Choroid plexus epithelial cell (primary cell): ENCODE results near the gene KRT81.

Experiments used
- DNase-seq: peaks from one replicate; pipeline ENCODE4 v3.0.0-alpha.2; 2010; ENCODE audit warnings: low read depth
- H3K4me3 ChIP-seq: 2 replicates; pipeline ENCODE4 v1.5.1; 2011; ENCODE audit warnings: low read depth, mild to moderate bottlenecking, control low read depth, low read length, moderate library complexity
- TF ChIP-seq, protein P1 (sequence below): conservative IDR thresholded peaks from 2 replicates; pipeline ENCODE4 v1.5.1; 2011; ENCODE audit warnings: low read depth, mild to moderate bottlenecking, control low read depth, inconsistent platforms, low read length, moderate library complexity

Gene KRT81

GRCh38 chr12:52291267-52291935 lies at the start of gene KRT81:
Gene KRT81, minus strand, starts transcription at chr12:52291534. Its CDS starts 69 bp downstream, at chr12:52291465.
- TF ChIP-seq, protein P1, sequence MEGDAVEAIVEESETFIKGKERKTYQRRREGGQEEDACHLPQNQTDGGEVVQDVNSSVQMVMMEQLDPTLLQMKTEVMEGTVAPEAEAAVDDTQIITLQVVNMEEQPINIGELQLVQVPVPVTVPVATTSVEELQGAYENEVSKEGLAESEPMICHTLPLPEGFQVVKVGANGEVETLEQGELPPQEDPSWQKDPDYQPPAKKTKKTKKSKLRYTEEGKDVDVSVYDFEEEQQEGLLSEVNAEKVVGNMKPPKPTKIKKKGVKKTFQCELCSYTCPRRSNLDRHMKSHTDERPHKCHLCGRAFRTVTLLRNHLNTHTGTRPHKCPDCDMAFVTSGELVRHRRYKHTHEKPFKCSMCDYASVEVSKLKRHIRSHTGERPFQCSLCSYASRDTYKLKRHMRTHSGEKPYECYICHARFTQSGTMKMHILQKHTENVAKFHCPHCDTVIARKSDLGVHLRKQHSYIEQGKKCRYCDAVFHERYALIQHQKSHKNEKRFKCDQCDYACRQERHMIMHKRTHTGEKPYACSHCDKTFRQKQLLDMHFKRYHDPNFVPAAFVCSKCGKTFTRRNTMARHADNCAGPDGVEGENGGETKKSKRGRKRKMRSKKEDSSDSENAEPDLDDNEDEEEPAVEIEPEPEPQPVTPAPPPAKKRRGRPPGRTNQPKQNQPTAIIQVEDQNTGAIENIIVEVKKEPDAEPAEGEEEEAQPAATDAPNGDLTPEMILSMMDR, result no peak
- H3K4me3 ChIP-seq, result no peak within 1 kb of the TSS
- no peak for DNase-seq

- TF ChIP-seq, protein P1, result no peak
- DNase-seq, result no peak
- H3K4me3 ChIP-seq, result no peak overlapping the region
Measured at GRCh38 chr12:52338241-52338960, 47.1 kb upstream of the KRT81 start.

- H3K4me3 ChIP-seq, result no peak overlapping the region
- TF ChIP-seq, protein P1, result no peak
- DNase-seq, result peak; percentile 24
Measured at GRCh38 chr12:52337054-52337453, 45.7 kb upstream of the KRT81 start.

GRCh38 chr12:52336641-52337040 lies 45.3 kb upstream of the KRT81 start:
- no peak overlapping the region for H3K4me3 ChIP-seq
- TF ChIP-seq, protein P1, result no peak
- DNase-seq, result no peak

DNA sequence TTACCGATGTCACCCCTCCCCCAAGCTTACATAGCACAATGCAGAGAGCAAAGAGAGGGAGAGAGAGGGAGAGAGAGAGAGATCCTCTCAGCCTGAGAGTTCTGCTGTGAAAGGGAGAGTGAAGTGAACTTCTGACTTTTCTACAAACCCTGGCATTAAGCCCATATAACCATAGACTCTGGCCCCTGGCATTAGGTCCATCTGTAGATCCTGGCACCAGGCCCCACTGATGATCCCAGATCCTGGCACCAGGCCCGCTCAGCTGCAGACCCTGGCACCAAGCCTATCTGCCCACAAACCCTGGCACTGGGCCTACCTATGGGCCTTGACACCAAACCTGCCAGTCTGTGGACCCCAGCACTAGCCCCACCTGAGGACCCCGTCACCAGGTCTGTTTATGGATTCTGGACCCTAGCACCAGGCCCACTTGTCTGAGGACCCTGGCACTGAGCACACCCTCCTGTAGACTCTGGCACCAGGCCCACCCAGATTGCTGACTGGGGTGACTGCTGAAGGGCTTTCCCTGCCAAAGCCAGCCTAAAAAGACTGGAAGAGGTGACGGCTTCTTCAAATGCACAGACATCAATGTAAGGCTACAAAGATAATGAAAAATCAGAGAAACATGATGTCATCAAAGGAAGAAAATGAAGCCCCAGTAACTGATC lies 44.4 kb upstream of the KRT81 start:
- H3K4me3 ChIP-seq, result no peak overlapping the region
- DNase-seq, result no peak
- TF ChIP-seq, protein P1, result no peak

- no peak overlapping the region for H3K4me3 ChIP-seq
- TF ChIP-seq, protein P1, result no peak
- DNase-seq, result no peak
Measured at GRCh38 chr12:52334185-52334584, 42.9 kb upstream of the KRT81 start.
